Hepatocyte (in vitro differentiated cells): ENCODE measurements around the gene LRCH1. TPM values are rescaled to one million over a fixed set of nuclear protein-coding genes. Genes with fewer than 3 reads are reported as not detected.

Source experiments
- DNase-seq: peaks from one replicate; pipeline ENCODE4 v3.0.0-alpha.2; 2016; ENCODE audit warnings: low spot score
- H2AFZ ChIP-seq: fragments of 200-600 bp; sonication (generic); 2 replicates; pipeline ENCODE4 v1.6.0; 2016; ENCODE audit warnings: antibody characterized with exemption, mild to moderate bottlenecking
- H3K27ac ChIP-seq: fragments of 200-600 bp; sonication (generic); 2 replicates; pipeline ENCODE4 v1.5.1; 2016; ENCODE audit warnings: mild to moderate bottlenecking
- H3K27me3 ChIP-seq: fragments of 200-600 bp; sonication (generic); 2 replicates; pipeline ENCODE4 v1.6.1; 2016
- H3K36me3 ChIP-seq: fragments of 200-600 bp; sonication (generic); replicated peaks from 2 replicates; pipeline ENCODE4 v1.5.1; 2016; ENCODE audit warnings: low read depth; ENCODE audit not compliant: insufficient read depth
- H3K4me1 ChIP-seq: fragments of 200-600 bp; sonication (generic); 2 replicates; pipeline ENCODE4 v1.5.1; 2016; ENCODE audit warnings: mild to moderate bottlenecking, moderate library complexity; ENCODE audit not compliant: insufficient read depth
- H3K4me2 ChIP-seq: fragments of 200-600 bp; sonication (generic); 2 replicates; pipeline ENCODE4 v1.6.0; 2016
- H3K4me3 ChIP-seq: fragments of 200-600 bp; sonication (generic); 2 replicates; pipeline ENCODE4 v1.5.1; 2016; ENCODE audit warnings: mild to moderate bottlenecking
- H3K79me2 ChIP-seq: fragments of 200-600 bp; sonication (generic); 2 replicates; pipeline ENCODE4 v1.6.0; 2017; ENCODE audit warnings: mild to moderate bottlenecking
- H3K9me2 ChIP-seq: fragments of 200-600 bp; sonication (generic); replicated peaks from 2 replicates; pipeline ENCODE4 v1.6.0; 2017; ENCODE audit warnings: mild to moderate bottlenecking; ENCODE audit not compliant: insufficient read depth
- H3K9me3 ChIP-seq: fragments of 200-600 bp; sonication (generic); 2 replicates; pipeline ENCODE4 v1.5.1; 2016; ENCODE audit warnings: low read depth, mild to moderate bottlenecking
- H4K20me1 ChIP-seq: fragments of 200-600 bp; sonication (generic); 2 replicates; pipeline ENCODE4 v1.6.0; 2016; ENCODE audit warnings: mild to moderate bottlenecking; ENCODE audit not compliant: insufficient read depth, poor library complexity, severe bottlenecking
- CTCF ChIP-seq: fragments of 200-600 bp; sonication (generic); IDR thresholded peaks from 2 replicates; pipeline ENCODE4 v1.5.1; 2016; ENCODE audit warnings: antibody characterized with exemption, mild to moderate bottlenecking; ENCODE audit not compliant: poor library complexity
- EZH2 ChIP-seq: fragments of 200-600 bp; sonication (generic); IDR thresholded peaks from 2 replicates; pipeline ENCODE4 v1.6.1; 2016; ENCODE audit warnings: antibody characterized with exemption, mild to moderate bottlenecking, borderline replicate concordance
- EZH2phosphoT487 ChIP-seq: fragments of 200-600 bp; sonication (generic); IDR thresholded peaks from one replicate; pipeline ENCODE4 v1.6.1; 2018; ENCODE audit warnings: antibody characterized with exemption, mild to moderate bottlenecking, low read depth, moderate library complexity; ENCODE audit not compliant: unreplicated experiment, severe bottlenecking
- WGBS: methylation state at CpG from one replicate; pipeline ENCODE4 v1.1.6; 2016; ENCODE audit warnings: low lambda C conversion rate; ENCODE audit errors: missing lambda C conversion rate; 5-methylcytosine and 5-hydroxymethylcytosine counted together
- polyA plus RNA-seq: library from polyadenylated mRNA; unstranded; fragments of >200 nt; fragmentation: Nextera tagmentation; extraction: Ambion mirVana; gene quantifications from 2 replicates; pipeline ENCODE4 v1.2.1, GENCODE V29; 2016
- total RNA-seq: library from RNA; depleted of rRNA; stranded (reverse); fragments of >200 nt; gene quantifications from 2 replicates; pipeline ENCODE4 v1.2.3, GENCODE V29; 2014

Gene LRCH1
- total and polyA plus RNA-seq, 2 experiments from 2014 or later = 5.7 to 14.1 TPM

GRCh38 chr13:46576762-46577161 lies 23.8 kb downstream of the LRCH1 start:
- peaks cover 24% of the 10 kb centered on the region for H3K4me1 ChIP-seq
- H3K27me3 ChIP-seq = no peaks in the 10 kb centered on the region
- no peak for TF ChIP-seq EZH2
- TF ChIP-seq EZH2phosphoT487 = no peak
- TF ChIP-seq CTCF = no peak
- peaks cover 24% of the 10 kb centered on the region for H4K20me1 ChIP-seq
- WGBS = 98% methylated on average over 5 of the region's 5 CpGs
- H3K36me3 ChIP-seq = no peaks in the 10 kb centered on the region
- H3K4me3 ChIP-seq = no peak overlapping the region
- H3K4me2 ChIP-seq = no peak overlapping the region
- peaks cover 94% of the 10 kb centered on the region for H3K79me2 ChIP-seq
- H3K27ac ChIP-seq = no peak overlapping the region
- no peaks in the 10 kb centered on the region for H3K9me3 ChIP-seq
- no peak overlapping the region for H2AFZ ChIP-seq
- no peak for DNase-seq
- H3K9me2 ChIP-seq = no peaks in the 10 kb centered on the region

GRCh38 chr13:46577696-46578589 lies 25.0 kb downstream of the LRCH1 start:
- peaks cover 14% of the 10 kb centered on the region for H4K20me1 ChIP-seq

DNA sequence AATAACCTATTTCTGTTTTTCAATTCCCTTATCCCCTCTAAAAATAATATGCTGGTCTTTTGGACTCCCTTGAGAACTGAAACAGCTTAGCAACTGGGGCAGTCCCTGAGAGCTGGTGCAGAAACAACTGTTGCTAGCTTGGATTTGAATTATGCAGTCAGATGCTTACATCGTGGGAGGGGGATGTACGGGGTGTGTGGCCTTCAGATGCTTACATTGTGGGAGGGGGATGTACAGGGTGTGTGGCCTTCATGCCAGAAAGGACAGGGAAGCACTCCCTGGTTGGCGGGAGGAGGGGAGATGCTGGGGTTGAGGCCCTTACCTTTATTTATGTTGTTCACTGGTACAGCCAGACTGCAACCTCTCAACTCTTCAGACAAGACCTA lies 25.6 kb downstream of the LRCH1 start:
- H3K79me2 ChIP-seq = peaks cover 86% of the 10 kb centered on the region
- 44% methylated on average over 3 of the region's 3 CpGs for WGBS
- peak overlapping the region; percentile 54 for H3K4me2 ChIP-seq
- no peaks in the 10 kb centered on the region for H3K36me3 ChIP-seq
- H3K27ac ChIP-seq = peak overlapping the region; percentile 56
- H3K9me2 ChIP-seq = no peaks in the 10 kb centered on the region
- no peaks in the 10 kb centered on the region for H3K27me3 ChIP-seq
- no peak overlapping the region for H2AFZ ChIP-seq
- no peaks in the 10 kb centered on the region for H3K9me3 ChIP-seq
- H3K4me3 ChIP-seq = no peak overlapping the region
- H3K4me1 ChIP-seq = peaks cover 24% of the 10 kb centered on the region
- H4K20me1 ChIP-seq = peaks cover 12% of the 10 kb centered on the region
- DNase-seq = no peak
- TF ChIP-seq EZH2 (no peak), EZH2phosphoT487 (no peak), CTCF (no peak)

More at GRCh38 chr13:46577696-46578589, 25.0 kb downstream of the LRCH1 start:
- Histone ChIP-seq H3K79me2 (peaks cover 91% of the 10 kb centered on the region), H3K4me3 (no peak overlapping the region), H3K9me2 (no peaks in the 10 kb centered on the region), H3K4me1 (peaks cover 24% of the 10 kb centered on the region), H3K27me3 (no peaks in the 10 kb centered on the region), H2AFZ (no peak overlapping the region), H3K36me3 (no peaks in the 10 kb centered on the region), H3K4me2 (peak overlapping the region; percentile 54), H3K27ac (peak overlapping the region; percentile 56), H3K9me3 (no peaks in the 10 kb centered on the region)
- TF ChIP-seq EZH2phosphoT487 = no peak
- TF ChIP-seq CTCF = no peak
- no peak for TF ChIP-seq EZH2
- peak; percentile 36 for DNase-seq
- 58% methylated on average over 10 of the region's 10 CpGs for WGBS
